Body of pancreas (tissue), 4 donors: ENCODE results near the gene C15orf39.

Experiments
- POLR2A ChIP-seq, 3 donors: fragments of 450-650 bp; IDR thresholded peaks; one replicate each; pipeline ENCODE4 v1.6.1; 2016; ENCODE audit warnings: antibody characterized with exemption in 3 of 3, mild to moderate bottlenecking in 2 of 3
- TF ChIP-seq, protein P1 (sequence below), 7 experiments: fragments of 450-650 bp in 4 of 7; fragments of 200-600 bp in 3 of 7; sonication (generic) in 3 of 7; IDR thresholded peaks; one replicate each; pipeline ENCODE4 v1.5.1; 2016 to 2019; ENCODE audit warnings: antibody characterized with exemption in 7 of 7

GRCh38 chr15:75197062-75197630, 4.5 kb upstream of the C15orf39 start:
- TF ChIP-seq, protein P1, sequence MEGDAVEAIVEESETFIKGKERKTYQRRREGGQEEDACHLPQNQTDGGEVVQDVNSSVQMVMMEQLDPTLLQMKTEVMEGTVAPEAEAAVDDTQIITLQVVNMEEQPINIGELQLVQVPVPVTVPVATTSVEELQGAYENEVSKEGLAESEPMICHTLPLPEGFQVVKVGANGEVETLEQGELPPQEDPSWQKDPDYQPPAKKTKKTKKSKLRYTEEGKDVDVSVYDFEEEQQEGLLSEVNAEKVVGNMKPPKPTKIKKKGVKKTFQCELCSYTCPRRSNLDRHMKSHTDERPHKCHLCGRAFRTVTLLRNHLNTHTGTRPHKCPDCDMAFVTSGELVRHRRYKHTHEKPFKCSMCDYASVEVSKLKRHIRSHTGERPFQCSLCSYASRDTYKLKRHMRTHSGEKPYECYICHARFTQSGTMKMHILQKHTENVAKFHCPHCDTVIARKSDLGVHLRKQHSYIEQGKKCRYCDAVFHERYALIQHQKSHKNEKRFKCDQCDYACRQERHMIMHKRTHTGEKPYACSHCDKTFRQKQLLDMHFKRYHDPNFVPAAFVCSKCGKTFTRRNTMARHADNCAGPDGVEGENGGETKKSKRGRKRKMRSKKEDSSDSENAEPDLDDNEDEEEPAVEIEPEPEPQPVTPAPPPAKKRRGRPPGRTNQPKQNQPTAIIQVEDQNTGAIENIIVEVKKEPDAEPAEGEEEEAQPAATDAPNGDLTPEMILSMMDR (IDR thresholded peaks at IDR 0.05) = no peak
- TF ChIP-seq POLR2A (IDR thresholded peaks at IDR 0.05) = no peak
